Measurements from ENCODE around the gene ACTR2. TPM values are rescaled to one million over a fixed set of nuclear protein-coding genes. Genes with fewer than 3 reads are reported as not detected.
"Not testable (repeated sequence)": the region's sequence is repeated elsewhere in the genome, so short reads cannot be mapped to it uniquely, and the experiment has no call there.

Gene ACTR2
- total RNA-seq, 3 donors from 2014 or later: 238 to 263 (median 250) TPM

- ATAC-seq: peak; percentile 60 to 61
- H3K4me3 Mint-ChIP-seq: peak overlapping the region; percentile 29
Observed at GRCh38 chr2:65299246-65299645, 71.6 kb downstream of the ACTR2 start.

GRCh38 chr2:65300134-65300760, 72.6 kb downstream of the ACTR2 start:
- ATAC-seq (no peak), DNase-seq (no peak)
- H3K4me3 Mint-ChIP-seq: peak overlapping the region; percentile 55
- peaks cover 5% of the 10 kb centered on the region for H3K27me3 Mint-ChIP-seq (ENCODE audit: low read depth)
- peaks cover 45% of the 10 kb centered on the region for H3K4me1 Mint-ChIP-seq (ENCODE audit: low read depth)
- no peaks in the 10 kb centered on the region for H3K9me3 Mint-ChIP-seq
- H3K36me3 Mint-ChIP-seq (ENCODE audit: insufficient read depth): no peaks in the 10 kb centered on the region

More at GRCh38 chr2:65299246-65299645, 71.6 kb downstream of the ACTR2 start:
- H3K27me3 Mint-ChIP-seq (ENCODE audit: low read depth): peaks cover 10% of the 10 kb centered on the region
- H3K36me3 Mint-ChIP-seq (ENCODE audit: insufficient read depth): no peaks in the 10 kb centered on the region
- H3K9me3 Mint-ChIP-seq: no peaks in the 10 kb centered on the region
- no peak for DNase-seq
- H3K4me1 Mint-ChIP-seq (ENCODE audit: low read depth): peaks cover 45% of the 10 kb centered on the region

GRCh38 chr2:65300761-65301711, 73.4 kb downstream of the ACTR2 start:
- Mint-ChIP-seq H3K4me3 (peak overlapping the region; percentile 55), H3K9me3 (no peaks in the 10 kb centered on the region), H3K4me1 (ENCODE audit: low read depth) (peaks cover 45% of the 10 kb centered on the region), H3K36me3 (ENCODE audit: insufficient read depth) (no peaks in the 10 kb centered on the region), H3K27me3 (ENCODE audit: low read depth) (peaks cover 5% of the 10 kb centered on the region)
- ATAC-seq (peak; percentile 94), DNase-seq (peak; percentile 62)

- no peak for DNase-seq
- Mint-ChIP-seq H3K36me3 (ENCODE audit: insufficient read depth) (no peaks in the 10 kb centered on the region), H3K27me3 (ENCODE audit: low read depth) (no peaks in the 10 kb centered on the region), H3K9me3 (no peaks in the 10 kb centered on the region), H3K4me3 (no peak overlapping the region), H3K4me1 (ENCODE audit: low read depth) (peaks cover 19% of the 10 kb centered on the region)
- ATAC-seq: no peak
Observed at GRCh38 chr2:65305934-65306333, 78.3 kb downstream of the ACTR2 start.

GRCh38 chr2:65309699-65310098, 82.1 kb downstream of the ACTR2 start:
- ATAC-seq (no peak), DNase-seq (no peak)
- H3K36me3 Mint-ChIP-seq (ENCODE audit: insufficient read depth): peaks cover 13% of the 10 kb centered on the region
- H3K4me3 Mint-ChIP-seq: no peak overlapping the region
- no peaks in the 10 kb centered on the region for H3K4me1 Mint-ChIP-seq (ENCODE audit: low read depth)
- H3K9me3 Mint-ChIP-seq: no peaks in the 10 kb centered on the region
- no peaks in the 10 kb centered on the region for H3K27me3 Mint-ChIP-seq (ENCODE audit: low read depth)

DNA sequence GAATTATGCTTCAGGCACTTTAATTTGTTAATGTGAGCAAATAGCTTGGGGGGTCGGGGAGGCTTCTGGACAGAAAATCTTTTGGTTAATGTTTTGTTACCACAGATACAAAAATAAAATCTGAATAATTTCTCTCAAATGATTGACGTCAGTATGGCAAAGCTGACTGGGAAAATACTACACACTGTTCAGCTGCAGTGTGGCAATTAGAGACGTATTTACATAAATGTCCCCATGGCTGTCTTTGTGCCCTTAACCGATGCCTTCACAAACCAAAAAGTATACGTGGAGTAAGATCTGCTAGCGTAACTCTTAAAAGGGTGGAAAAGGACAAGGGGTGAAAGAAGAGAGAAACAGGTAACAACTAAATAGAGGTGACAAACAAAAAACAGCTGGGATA, 83.4 kb downstream of the ACTR2 start:
- Mint-ChIP-seq H3K4me1 (ENCODE audit: low read depth) (no peaks in the 10 kb centered on the region), H3K27me3 (ENCODE audit: low read depth) (no peaks in the 10 kb centered on the region), H3K9me3 (no peaks in the 10 kb centered on the region), H3K4me3 (no peak overlapping the region), H3K36me3 (ENCODE audit: insufficient read depth) (peaks cover 13% of the 10 kb centered on the region)
- DNase-seq (no peak), ATAC-seq (no peak)

DNA sequence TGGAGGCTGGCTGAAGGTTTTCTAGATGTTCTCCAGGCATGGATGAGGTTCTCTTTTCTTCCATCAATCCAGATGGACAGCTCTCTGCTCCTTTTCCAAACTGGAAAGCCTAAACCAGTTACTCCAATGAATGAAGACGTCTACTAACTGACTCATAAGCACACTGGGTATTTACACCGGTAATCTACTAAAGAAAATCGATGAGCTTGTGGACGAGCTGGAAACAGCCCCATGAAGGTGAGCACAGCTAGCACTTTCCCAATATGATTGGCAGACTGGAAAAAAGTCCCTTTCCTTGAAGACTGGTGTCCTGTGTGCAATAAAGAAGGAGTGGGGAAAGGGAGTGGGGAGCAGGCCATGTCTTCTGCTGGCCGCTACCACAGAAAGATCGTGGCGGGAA, 84.0 kb downstream of the ACTR2 start:
- Mint-ChIP-seq H3K9me3 (no peaks in the 10 kb centered on the region), H3K4me3 (no peak overlapping the region), H3K36me3 (ENCODE audit: insufficient read depth) (peaks cover 14% of the 10 kb centered on the region), H3K27me3 (ENCODE audit: low read depth) (no peaks in the 10 kb centered on the region), H3K4me1 (ENCODE audit: low read depth) (no peaks in the 10 kb centered on the region)
- ATAC-seq (no peak), DNase-seq (no peak)

- DNase-seq (no peak), ATAC-seq (no peak)
- H3K36me3 Mint-ChIP-seq (ENCODE audit: insufficient read depth): peaks cover 15% of the 10 kb centered on the region
- H3K9me3 Mint-ChIP-seq: no peaks in the 10 kb centered on the region
- no peaks in the 10 kb centered on the region for H3K4me1 Mint-ChIP-seq (ENCODE audit: low read depth)
- H3K27me3 Mint-ChIP-seq (ENCODE audit: low read depth): no peaks in the 10 kb centered on the region
- H3K4me3 Mint-ChIP-seq: no peak overlapping the region
Observed at GRCh38 chr2:65313126-65313953, 85.7 kb downstream of the ACTR2 start.

DNA sequence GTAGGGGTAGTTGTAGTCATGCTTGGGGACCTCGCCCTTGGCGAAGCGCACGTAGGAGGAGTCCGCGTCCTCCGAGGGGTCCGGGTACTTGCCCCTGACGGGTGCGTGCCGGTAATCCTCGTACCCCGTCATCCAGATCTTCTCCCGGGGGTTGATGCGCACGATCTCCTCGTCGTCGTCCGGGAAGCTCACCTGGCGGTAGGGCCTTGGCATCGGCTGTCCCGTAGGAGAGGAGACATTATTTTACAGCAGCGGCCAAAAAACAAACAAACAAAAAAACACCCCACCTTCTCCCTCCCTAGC, 86.3 kb downstream of the ACTR2 start:
- DNase-seq (no peak), ATAC-seq (no peak)
- H3K9me3 Mint-ChIP-seq: no peaks in the 10 kb centered on the region
- H3K27me3 Mint-ChIP-seq (ENCODE audit: low read depth): no peaks in the 10 kb centered on the region
- H3K4me3 Mint-ChIP-seq: no peak overlapping the region
- H3K4me1 Mint-ChIP-seq (ENCODE audit: low read depth): peaks cover under 1% of the 10 kb centered on the region
- peaks cover 15% of the 10 kb centered on the region for H3K36me3 Mint-ChIP-seq (ENCODE audit: insufficient read depth)

GRCh38 chr2:65314801-65315441, 87.3 kb downstream of the ACTR2 start:
- DNase-seq (no peak), ATAC-seq (no peak)
- no peaks in the 10 kb centered on the region for H3K9me3 Mint-ChIP-seq
- peaks cover 15% of the 10 kb centered on the region for H3K36me3 Mint-ChIP-seq (ENCODE audit: insufficient read depth)
- no peaks in the 10 kb centered on the region for H3K27me3 Mint-ChIP-seq (ENCODE audit: low read depth)
- H3K4me3 Mint-ChIP-seq: no peak overlapping the region
- peaks cover 9% of the 10 kb centered on the region for H3K4me1 Mint-ChIP-seq (ENCODE audit: low read depth)

DNA sequence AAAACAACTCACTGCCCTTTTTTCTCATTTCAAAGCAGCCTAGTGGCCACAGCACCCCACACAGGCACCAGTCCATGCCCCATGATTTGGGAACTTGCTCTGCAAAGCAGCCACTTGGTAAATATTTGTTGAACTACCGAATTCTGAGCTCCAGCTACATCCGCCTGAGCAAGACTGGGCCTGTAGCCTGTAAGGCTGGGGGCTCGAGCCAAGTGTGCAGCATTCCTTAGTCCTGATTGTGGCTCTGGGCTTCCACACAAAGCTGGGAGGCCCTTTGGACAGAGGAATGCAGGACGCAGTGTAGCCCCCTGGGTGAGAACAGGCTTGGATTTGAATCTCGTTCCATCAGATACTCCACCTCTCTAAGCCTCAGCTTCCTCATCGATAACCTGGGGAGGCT, 88.4 kb downstream of the ACTR2 start:
- peaks cover 15% of the 10 kb centered on the region for H3K36me3 Mint-ChIP-seq (ENCODE audit: insufficient read depth)
- no peaks in the 10 kb centered on the region for H3K27me3 Mint-ChIP-seq (ENCODE audit: low read depth)
- H3K4me1 Mint-ChIP-seq (ENCODE audit: low read depth): peaks cover 16% of the 10 kb centered on the region
- no peak overlapping the region for H3K4me3 Mint-ChIP-seq
- ATAC-seq (no peak), DNase-seq (no peak)
- no peaks in the 10 kb centered on the region for H3K9me3 Mint-ChIP-seq

- not testable (repeated sequence) for H3K4me3 Mint-ChIP-seq; DNase-seq; H3K9me3 Mint-ChIP-seq; H3K27me3 Mint-ChIP-seq (ENCODE audit: low read depth); ATAC-seq
- H3K36me3 Mint-ChIP-seq (ENCODE audit: insufficient read depth): peaks cover 15% of the 10 kb centered on the region
- peaks cover 16% of the 10 kb centered on the region for H3K4me1 Mint-ChIP-seq (ENCODE audit: low read depth)
Observed at GRCh38 chr2:65317351-65317750, 89.7 kb downstream of the ACTR2 start.

DNA sequence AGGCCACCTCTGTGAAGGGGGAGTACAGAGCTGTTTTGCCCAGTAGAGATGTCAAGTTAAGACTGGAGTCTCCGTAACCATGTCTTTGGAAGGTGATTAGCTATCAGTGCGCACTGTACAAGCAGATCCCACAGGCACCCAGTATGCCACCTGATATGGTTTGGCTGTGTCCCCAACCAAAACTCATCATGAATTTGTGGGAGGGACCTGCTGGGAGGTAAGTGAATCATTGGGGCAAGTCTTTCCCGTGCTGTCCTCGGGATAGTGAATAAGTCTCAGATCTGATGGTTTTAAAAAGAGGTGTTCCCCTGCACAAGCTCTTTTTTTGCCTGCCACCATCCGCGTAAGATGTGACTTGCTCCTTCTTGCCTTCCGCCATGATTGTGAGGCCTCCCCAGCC, 90.2 kb downstream of the ACTR2 start:
- no peak overlapping the region for H3K4me3 Mint-ChIP-seq
- H3K36me3 Mint-ChIP-seq (ENCODE audit: insufficient read depth): peaks cover 14% of the 10 kb centered on the region
- H3K9me3 Mint-ChIP-seq: no peaks in the 10 kb centered on the region
- ATAC-seq: no peak
- no peak for DNase-seq
- peaks cover 16% of the 10 kb centered on the region for H3K4me1 Mint-ChIP-seq (ENCODE audit: low read depth)
- H3K27me3 Mint-ChIP-seq (ENCODE audit: low read depth): no peaks in the 10 kb centered on the region

- Mint-ChIP-seq H3K4me1 (ENCODE audit: low read depth) (peaks cover 16% of the 10 kb centered on the region), H3K27me3 (ENCODE audit: low read depth) (no peaks in the 10 kb centered on the region), H3K4me3 (no peak overlapping the region), H3K9me3 (no peaks in the 10 kb centered on the region), H3K36me3 (ENCODE audit: insufficient read depth) (peaks cover 5% of the 10 kb centered on the region)
- no peak for ATAC-seq
- DNase-seq: no peak
Observed at GRCh38 chr2:65319072-65319673, 91.5 kb downstream of the ACTR2 start.

All from activated T-cell treated with anti-CD3 and anti-CD28 coated beads, Interleukin-2, amount 50 U/mL, for 4 hours (primary cell).